ENCODE results near the gene NOXO1.

DNA sequence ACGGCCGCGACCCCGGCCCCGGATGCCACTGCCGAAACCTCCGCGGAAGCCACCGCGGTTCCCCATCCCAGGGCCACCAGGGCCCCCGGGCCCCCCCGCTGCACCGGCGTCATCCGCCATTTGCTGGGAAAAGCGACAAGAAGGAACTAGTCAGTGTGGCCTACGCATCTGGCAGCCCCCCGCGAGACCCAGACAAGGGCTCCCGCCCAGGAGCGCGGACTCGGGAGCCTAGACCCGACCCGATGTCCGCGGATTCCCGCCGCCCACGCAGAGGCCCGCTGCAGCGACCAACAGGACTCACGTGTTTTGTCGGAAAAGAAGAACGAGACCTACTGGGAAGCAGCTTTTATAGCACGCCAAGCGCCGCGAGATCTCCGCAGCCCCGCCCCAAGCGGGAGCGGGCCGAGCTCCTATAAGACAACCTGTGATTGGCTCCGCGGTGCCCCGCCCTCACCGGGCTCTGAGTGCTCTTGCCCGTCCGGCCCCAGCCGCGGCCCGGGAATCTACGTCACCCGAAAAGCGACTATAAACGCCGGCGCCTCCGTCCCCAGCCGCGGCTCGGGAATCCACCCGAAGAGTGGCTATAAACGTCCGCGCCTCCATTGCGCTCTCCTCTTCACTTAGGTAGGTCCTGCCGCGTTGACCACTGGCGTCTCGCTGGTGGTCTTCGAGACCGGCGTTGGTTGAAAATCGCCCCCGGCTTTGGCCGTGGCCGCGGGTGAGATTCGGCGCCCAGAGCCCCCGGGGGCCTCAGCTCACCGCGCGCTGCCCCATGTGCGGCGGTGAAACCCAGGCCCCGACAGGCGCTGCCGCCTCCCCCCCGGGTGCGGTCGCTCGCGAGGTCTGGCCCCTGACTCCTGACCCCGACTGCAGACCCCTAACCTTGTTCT, 16.5 kb downstream of the NOXO1 start, which contains the start of gene RPS2:
- TF ChIP-seq, protein P1, sequence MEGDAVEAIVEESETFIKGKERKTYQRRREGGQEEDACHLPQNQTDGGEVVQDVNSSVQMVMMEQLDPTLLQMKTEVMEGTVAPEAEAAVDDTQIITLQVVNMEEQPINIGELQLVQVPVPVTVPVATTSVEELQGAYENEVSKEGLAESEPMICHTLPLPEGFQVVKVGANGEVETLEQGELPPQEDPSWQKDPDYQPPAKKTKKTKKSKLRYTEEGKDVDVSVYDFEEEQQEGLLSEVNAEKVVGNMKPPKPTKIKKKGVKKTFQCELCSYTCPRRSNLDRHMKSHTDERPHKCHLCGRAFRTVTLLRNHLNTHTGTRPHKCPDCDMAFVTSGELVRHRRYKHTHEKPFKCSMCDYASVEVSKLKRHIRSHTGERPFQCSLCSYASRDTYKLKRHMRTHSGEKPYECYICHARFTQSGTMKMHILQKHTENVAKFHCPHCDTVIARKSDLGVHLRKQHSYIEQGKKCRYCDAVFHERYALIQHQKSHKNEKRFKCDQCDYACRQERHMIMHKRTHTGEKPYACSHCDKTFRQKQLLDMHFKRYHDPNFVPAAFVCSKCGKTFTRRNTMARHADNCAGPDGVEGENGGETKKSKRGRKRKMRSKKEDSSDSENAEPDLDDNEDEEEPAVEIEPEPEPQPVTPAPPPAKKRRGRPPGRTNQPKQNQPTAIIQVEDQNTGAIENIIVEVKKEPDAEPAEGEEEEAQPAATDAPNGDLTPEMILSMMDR (IDR thresholded peaks at IDR 0.05) = peak in 2 of 3 experiments; percentile 23 to 27
- TF ChIP-seq POLR2AphosphoS5 (IDR thresholded peaks at IDR 0.05) (peak; percentile 96 to 100), EP300 (IDR thresholded peaks at IDR 0.05) (peak; percentile 14), POLR2A (IDR thresholded peaks at IDR 0.05; ENCODE audit: low read depth) (peak; percentile 97)

All from esophagus muscularis mucosa (tissue), 4 donors.